ENCODE results near the gene BACE1-AS.

DNA sequence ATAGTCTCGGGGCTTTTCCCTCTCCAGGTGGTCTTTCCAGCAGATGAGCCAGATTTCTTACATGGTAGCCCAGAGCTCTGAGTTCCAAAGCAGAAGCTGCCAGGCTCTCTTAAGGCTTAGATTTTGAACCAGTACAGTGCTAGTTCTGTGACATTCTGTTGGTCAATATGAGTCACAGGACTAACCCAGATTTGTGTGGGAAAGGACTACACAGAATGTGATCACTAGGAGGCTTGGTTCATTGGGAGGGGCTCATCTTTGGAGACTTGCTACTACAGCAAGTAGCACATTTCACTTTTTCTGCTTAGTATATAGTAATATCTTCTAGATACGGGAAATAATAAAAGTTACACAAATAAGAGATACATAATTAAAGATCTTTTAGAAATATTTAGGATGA, 34.6 kb upstream of the BACE1-AS start:
- no peak for TF ChIP-seq POLR2AphosphoS5 (IDR thresholded peaks at IDR 0.05)
- TF ChIP-seq POLR2A (IDR thresholded peaks at IDR 0.05), result no peak
- TF ChIP-seq, protein P1, sequence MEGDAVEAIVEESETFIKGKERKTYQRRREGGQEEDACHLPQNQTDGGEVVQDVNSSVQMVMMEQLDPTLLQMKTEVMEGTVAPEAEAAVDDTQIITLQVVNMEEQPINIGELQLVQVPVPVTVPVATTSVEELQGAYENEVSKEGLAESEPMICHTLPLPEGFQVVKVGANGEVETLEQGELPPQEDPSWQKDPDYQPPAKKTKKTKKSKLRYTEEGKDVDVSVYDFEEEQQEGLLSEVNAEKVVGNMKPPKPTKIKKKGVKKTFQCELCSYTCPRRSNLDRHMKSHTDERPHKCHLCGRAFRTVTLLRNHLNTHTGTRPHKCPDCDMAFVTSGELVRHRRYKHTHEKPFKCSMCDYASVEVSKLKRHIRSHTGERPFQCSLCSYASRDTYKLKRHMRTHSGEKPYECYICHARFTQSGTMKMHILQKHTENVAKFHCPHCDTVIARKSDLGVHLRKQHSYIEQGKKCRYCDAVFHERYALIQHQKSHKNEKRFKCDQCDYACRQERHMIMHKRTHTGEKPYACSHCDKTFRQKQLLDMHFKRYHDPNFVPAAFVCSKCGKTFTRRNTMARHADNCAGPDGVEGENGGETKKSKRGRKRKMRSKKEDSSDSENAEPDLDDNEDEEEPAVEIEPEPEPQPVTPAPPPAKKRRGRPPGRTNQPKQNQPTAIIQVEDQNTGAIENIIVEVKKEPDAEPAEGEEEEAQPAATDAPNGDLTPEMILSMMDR (IDR thresholded peaks at IDR 0.05), result no peak
